PC-9 (cell line): ENCODE measurements around the gene NGB. TPM values are rescaled to one million over a fixed set of nuclear protein-coding genes. Genes with fewer than 3 reads are reported as not detected.

ENCODE experiments used
- BruUV-seq: library from RNA; stranded (reverse); fragments of 400-500 nt; replicated peaks from 2 replicates; lab custom pipeline; 2021; lab: Mats Ljungman, UMichigan
- CTCF ChIA-PET: fragments of 300-600 bp; sonication (Branson Sonifier 250); formaldehyde crosslinking; loops from one replicate; lab custom pipeline; 2022; ENCODE audit warnings: antibody characterized with exemption; lab: Charles Lee
- POLR2A ChIA-PET: fragments of 300-600 bp; sonication (Branson Sonifier 250); formaldehyde crosslinking; loops from one replicate; lab custom pipeline; 2022; ENCODE audit warnings: antibody characterized with exemption; ENCODE audit not compliant: unreplicated experiment; lab: Charles Lee
- DNase-seq, 2 experiments: peaks; one replicate each; pipeline versions ENCODE4 v3.0.0 to v3.0.0-alpha.2; 2015 to 2022; ENCODE audit warnings: mixed read lengths in 1 of 2
- H2AFZ ChIP-seq: fragments of 200-600 bp; sonication (generic); 2 replicates; pipeline ENCODE4 v1.8.1; 2017; ENCODE audit warnings: antibody characterized with exemption
- H3F3A ChIP-seq: fragments of 200-600 bp; sonication (generic); 2 replicates; pipeline ENCODE4 v1.8.1; 2017; ENCODE audit warnings: antibody characterized with exemption, mild to moderate bottlenecking, low read depth; ENCODE audit not compliant: insufficient read depth
- H3K27ac ChIP-seq: fragments of 200-600 bp; sonication (generic); 2 replicates; pipeline ENCODE4 v1.6.1; 2016; ENCODE audit warnings: mixed run types
- H3K27me3 ChIP-seq: fragments of 200-600 bp; sonication (generic); 2 replicates; pipeline ENCODE4 v1.6.1; 2016; ENCODE audit warnings: low read depth, mixed run types; ENCODE audit not compliant: insufficient read depth
- H3K36me3 ChIP-seq: fragments of 200-600 bp; sonication (generic); 2 replicates; pipeline ENCODE4 v1.6.1; 2016; ENCODE audit warnings: low read depth, mixed run types
- H3K4me1 ChIP-seq: fragments of 200-600 bp; sonication (generic); replicated peaks from 2 replicates; pipeline ENCODE4 v1.6.1; 2016; ENCODE audit warnings: mixed run types; ENCODE audit not compliant: insufficient read depth
- H3K4me2 ChIP-seq: fragments of 200-600 bp; sonication (generic); 2 replicates; pipeline ENCODE4 v1.6.1; 2017; ENCODE audit warnings: mixed run types
- H3K4me3 ChIP-seq: fragments of 200-600 bp; sonication (generic); 2 replicates; pipeline ENCODE4 v1.6.1; 2016; ENCODE audit warnings: mixed run types
- H3K79me2 ChIP-seq: fragments of 200-600 bp; sonication (generic); 2 replicates; pipeline ENCODE4 v1.6.1; 2017; ENCODE audit warnings: low read depth, mixed run types
- H3K9me2 ChIP-seq: fragments of 200-600 bp; sonication (generic); 2 replicates; pipeline ENCODE4 v1.8.1; 2017; ENCODE audit warnings: mild to moderate bottlenecking; ENCODE audit not compliant: insufficient read depth
- H3K9me3 ChIP-seq: fragments of 200-600 bp; sonication (generic); 2 replicates; pipeline ENCODE4 v1.8.1; 2016; ENCODE audit warnings: low read depth; ENCODE audit not compliant: insufficient read depth
- H4K20me1 ChIP-seq: fragments of 200-600 bp; sonication (generic); 2 replicates; pipeline ENCODE4 v1.8.1; 2017; ENCODE audit not compliant: insufficient read depth
- CTCF ChIP-seq: fragments of 200-600 bp; sonication (generic); conservative IDR thresholded peaks from 2 replicates; pipeline ENCODE4 v1.6.1; 2017; ENCODE audit warnings: mixed run types, antibody characterized with exemption, mild to moderate bottlenecking, moderate library complexity
- EZH2 ChIP-seq: fragments of 200-600 bp; sonication (generic); IDR thresholded peaks from 2 replicates; pipeline ENCODE4 v1.8.0; 2017; ENCODE audit warnings: antibody characterized with exemption, low read depth
- intact Hi-C: fragments of 100-400 bp; cut with micrococcal nuclease; formaldehyde crosslinking; loops from one replicate; pipeline ENCODE4 v1.10.0; 2022; ENCODE audit not compliant: unreplicated experiment
- total RNA-seq: library from RNA; stranded (reverse); gene quantifications from 2 replicates; pipeline ENCODE4 v1.2.3, GENCODE V29; 2021

The NGB gene
- total RNA-seq, 1 experiment from 2014 or later: not detected

- no peaks in the 10 kb centered on the region for H3K9me3 ChIP-seq
- no peaks in the 10 kb centered on the region for H3K4me1 ChIP-seq
- TF ChIP-seq CTCF (no peak), EZH2 (no peak)
- H3K27ac ChIP-seq: no peak overlapping the region
- no peaks in the 10 kb centered on the region for H3K9me2 ChIP-seq
- DNase-seq: no peak
- H2AFZ ChIP-seq: no peak overlapping the region
- H4K20me1 ChIP-seq: no peaks in the 10 kb centered on the region
- no peaks in the 10 kb centered on the region for H3K36me3 ChIP-seq
- H3K79me2 ChIP-seq: no peaks in the 10 kb centered on the region
- intact Hi-C loops: no loop called here
- no peak overlapping the region for H3K4me3 ChIP-seq
- H3K27me3 ChIP-seq: peaks cover 87% of the 10 kb centered on the region
- H3F3A ChIP-seq: no peaks in the 10 kb centered on the region
- BruUV-seq: no TSS peak
- H3K4me2 ChIP-seq: no peak overlapping the region
- ChIA-PET CTCF (no interaction called here), POLR2A (no interaction called here)
Measured at GRCh38 chr14:77221241-77221871, 49.6 kb downstream of the NGB start.

GRCh38 chr14:77220246-77221017, 50.6 kb downstream of the NGB start:
- no peaks in the 10 kb centered on the region for H3F3A ChIP-seq
- H3K9me2 ChIP-seq: no peaks in the 10 kb centered on the region
- H3K79me2 ChIP-seq: no peaks in the 10 kb centered on the region
- BruUV-seq: no TSS peak
- no peak overlapping the region for H3K4me3 ChIP-seq
- H4K20me1 ChIP-seq: no peaks in the 10 kb centered on the region
- H2AFZ ChIP-seq: no peak overlapping the region
- TF ChIP-seq EZH2 (no peak), CTCF (no peak)
- H3K27ac ChIP-seq: no peak overlapping the region
- H3K4me1 ChIP-seq: no peaks in the 10 kb centered on the region
- no peak overlapping the region for H3K4me2 ChIP-seq
- intact Hi-C loops: no loop called here
- ChIA-PET CTCF (no interaction called here), POLR2A (no interaction called here)
- no peaks in the 10 kb centered on the region for H3K36me3 ChIP-seq
- H3K9me3 ChIP-seq: no peaks in the 10 kb centered on the region
- peaks cover 87% of the 10 kb centered on the region for H3K27me3 ChIP-seq
- no peak for DNase-seq

- H3K79me2 ChIP-seq: no peaks in the 10 kb centered on the region
- BruUV-seq: no TSS peak
- POLR2A ChIA-PET: no interaction called here
Measured at GRCh38 chr14:77219591-77219990, 51.4 kb downstream of the NGB start.

More at GRCh38 chr14:77219591-77219990, 51.4 kb downstream of the NGB start:
- no peaks in the 10 kb centered on the region for H3K9me2 ChIP-seq
- H3K4me2 ChIP-seq: no peak overlapping the region
- CTCF ChIA-PET: no interaction called here
- no peak overlapping the region for H3K27ac ChIP-seq
- no peaks in the 10 kb centered on the region for H3F3A ChIP-seq
- H3K27me3 ChIP-seq: peaks cover 87% of the 10 kb centered on the region
- intact Hi-C loops: no loop called here
- H2AFZ ChIP-seq: no peak overlapping the region
- no peak for DNase-seq
- no peaks in the 10 kb centered on the region for H3K36me3 ChIP-seq
- H3K9me3 ChIP-seq: no peaks in the 10 kb centered on the region
- H3K4me3 ChIP-seq: no peak overlapping the region
- no peaks in the 10 kb centered on the region for H3K4me1 ChIP-seq
- TF ChIP-seq EZH2: no peak
- TF ChIP-seq CTCF: no peak
- no peaks in the 10 kb centered on the region for H4K20me1 ChIP-seq
